LNCaP clone FGC (cell line): ENCODE data around the gene APELA.
"Not testable (repeated sequence)": the region's sequence is repeated elsewhere in the genome, so short reads cannot be mapped to it uniquely, and the experiment has no call there.

Source experiments
- DNase-seq: peaks from one replicate; pipeline ENCODE4 v3.0.0-alpha.2; 2011; ENCODE audit warnings: low read depth
- H3K4me3 ChIP-seq: 2 replicates; pipeline ENCODE4 v1.5.1; 2011; ENCODE audit warnings: mild to moderate bottlenecking, low read depth, low read length, control low read depth
- TF ChIP-seq, protein P1 (sequence below): IDR thresholded peaks from 2 replicates; pipeline ENCODE4 v1.5.1; 2012; ENCODE audit warnings: mild to moderate bottlenecking; ENCODE audit not compliant: control insufficient read depth, insufficient read depth; ENCODE audit errors: extremely low read depth

Gene APELA

DNA sequence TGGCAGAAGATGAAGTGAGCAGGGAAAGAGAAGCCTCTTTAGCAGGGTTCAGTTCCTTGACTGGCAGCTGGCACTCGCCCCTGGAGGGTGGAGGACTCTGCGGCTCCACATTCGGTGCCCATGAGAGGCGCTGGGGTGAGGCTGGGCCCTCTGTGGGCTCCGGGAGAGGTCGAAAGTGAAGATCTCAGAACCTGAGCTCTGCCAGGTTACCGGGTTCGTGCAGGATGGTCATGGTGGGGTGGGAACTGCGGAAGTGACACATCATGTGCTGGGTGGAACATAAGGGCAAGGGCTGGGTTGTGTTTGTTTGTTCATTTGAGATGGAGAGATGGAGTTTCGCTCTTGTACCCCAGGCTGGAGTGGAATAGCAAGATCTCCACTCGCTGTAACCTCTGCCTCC is 56.3 kb downstream of the APELA start:
- TF ChIP-seq, protein P1, sequence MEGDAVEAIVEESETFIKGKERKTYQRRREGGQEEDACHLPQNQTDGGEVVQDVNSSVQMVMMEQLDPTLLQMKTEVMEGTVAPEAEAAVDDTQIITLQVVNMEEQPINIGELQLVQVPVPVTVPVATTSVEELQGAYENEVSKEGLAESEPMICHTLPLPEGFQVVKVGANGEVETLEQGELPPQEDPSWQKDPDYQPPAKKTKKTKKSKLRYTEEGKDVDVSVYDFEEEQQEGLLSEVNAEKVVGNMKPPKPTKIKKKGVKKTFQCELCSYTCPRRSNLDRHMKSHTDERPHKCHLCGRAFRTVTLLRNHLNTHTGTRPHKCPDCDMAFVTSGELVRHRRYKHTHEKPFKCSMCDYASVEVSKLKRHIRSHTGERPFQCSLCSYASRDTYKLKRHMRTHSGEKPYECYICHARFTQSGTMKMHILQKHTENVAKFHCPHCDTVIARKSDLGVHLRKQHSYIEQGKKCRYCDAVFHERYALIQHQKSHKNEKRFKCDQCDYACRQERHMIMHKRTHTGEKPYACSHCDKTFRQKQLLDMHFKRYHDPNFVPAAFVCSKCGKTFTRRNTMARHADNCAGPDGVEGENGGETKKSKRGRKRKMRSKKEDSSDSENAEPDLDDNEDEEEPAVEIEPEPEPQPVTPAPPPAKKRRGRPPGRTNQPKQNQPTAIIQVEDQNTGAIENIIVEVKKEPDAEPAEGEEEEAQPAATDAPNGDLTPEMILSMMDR: no peak
- no peak for DNase-seq
- no peak overlapping the region for H3K4me3 ChIP-seq

DNA sequence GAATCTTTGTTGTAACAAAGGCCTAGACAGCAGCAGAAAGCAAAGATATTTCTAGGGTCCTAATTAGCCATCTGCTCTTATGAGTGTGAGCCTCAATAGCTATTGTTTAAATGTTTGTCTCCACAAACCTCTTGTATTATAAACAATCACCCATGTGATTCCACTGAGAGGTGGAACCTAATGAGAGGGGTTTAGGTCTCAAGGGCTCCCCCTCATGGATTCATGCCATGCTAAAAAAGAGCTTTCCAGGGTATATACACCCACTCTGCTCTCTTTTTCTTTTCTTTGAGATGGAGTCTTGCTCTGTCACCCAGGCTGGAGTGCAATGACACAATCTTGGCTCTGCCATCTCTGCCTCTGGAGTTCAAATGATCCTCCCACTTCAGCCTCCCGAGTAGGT is 58.4 kb downstream of the APELA start:
- DNase-seq: no peak
- H3K4me3 ChIP-seq: no peak overlapping the region
- TF ChIP-seq, protein P1: 0 out of 2 replicates have a peak, but pooled peaks have one; percentile 5

DNA sequence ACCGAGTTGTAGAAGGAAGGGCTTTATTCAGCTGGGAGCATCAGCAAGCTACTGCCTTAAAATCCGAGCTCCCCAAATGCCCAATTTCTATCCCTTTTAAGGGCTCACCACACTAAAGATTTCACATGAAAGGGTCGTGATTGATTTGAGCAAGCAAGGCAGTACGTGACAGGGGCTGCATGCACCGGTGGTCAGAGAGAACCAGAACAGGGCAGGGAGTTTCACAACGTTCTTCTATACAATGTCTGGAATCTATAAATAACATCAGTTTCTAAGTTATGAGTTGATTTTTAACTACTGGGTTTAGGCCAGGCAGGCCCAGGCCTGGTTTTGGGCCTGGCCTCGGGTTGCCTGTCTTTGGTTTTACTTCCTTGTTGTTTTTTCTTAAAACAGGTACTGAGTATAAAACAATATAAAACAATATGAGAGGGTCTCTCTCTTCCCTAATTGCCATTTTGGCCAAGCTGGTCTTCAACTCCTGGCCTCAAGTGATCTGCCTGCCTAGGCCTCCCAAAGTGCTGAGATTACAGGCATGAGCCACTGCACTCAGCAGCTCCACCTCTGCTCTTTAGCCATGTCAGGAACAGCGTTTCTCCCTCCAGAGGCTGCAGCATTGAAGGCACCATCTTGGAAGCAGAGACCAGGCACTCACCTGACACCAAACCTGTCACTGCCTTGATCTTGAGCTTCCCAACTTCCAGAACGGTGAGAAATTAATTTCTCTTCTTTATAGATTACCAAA is 59.1 kb downstream of the APELA start:
- not testable (repeated sequence) for H3K4me3 ChIP-seq, DNase-seq

DNA sequence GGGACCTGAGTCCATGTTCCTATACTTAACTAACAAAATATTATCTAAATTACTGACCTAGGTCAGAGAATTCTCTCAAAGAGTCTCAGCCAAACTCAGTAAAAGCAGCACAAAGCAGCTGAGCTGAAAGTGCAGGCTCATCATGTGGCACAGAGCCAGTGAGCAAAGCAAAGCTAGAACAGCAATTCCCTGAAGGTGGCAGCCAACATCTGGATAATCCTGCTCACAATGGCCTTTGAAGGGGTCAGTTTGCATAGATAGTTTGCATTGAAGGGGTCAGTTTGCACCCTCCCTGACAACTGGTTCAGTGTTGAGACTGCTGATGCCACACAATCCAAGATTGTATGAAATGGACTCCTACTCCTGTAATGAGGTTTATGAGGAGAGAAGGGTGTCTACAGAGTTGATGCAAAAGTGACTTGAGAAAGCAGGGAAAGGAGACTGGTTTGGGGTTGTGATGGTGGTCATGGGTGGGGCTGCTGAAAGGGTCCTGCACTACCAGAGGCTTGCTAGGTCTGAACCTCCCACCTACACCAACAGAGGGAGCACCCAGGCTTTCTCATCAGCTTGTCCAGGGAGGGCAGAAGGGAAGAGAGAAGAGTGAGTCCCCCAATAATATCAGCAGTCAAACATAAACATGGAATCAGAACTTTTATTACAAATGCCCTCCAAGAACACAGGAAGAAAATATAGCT is 60.7 kb downstream of the APELA start:
- DNase-seq: peak; percentile 35
- TF ChIP-seq, protein P1: peak; percentile 46; the same call in 1 of the 2 replicates
- H3K4me3 ChIP-seq: no peak overlapping the region

DNA sequence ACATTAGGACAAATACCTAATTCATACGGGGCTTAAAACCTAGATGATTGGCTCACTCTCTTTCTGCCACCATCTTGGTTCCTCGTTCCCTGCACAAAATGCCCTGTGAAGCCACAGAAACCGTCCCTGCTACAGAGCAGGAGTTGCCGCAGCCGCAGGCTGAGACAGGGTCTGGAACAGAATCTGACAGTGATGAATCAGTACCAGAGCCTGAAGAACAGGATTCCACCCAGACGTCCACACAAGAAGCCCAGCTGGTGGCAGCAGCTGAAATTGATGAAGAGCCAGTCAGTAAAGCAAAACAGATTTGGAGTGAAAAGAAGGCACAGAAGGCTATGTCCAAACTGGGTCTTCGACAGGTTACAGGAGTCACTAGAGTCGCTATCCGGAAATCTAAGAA is 66.2 kb downstream of the APELA start:
- TF ChIP-seq, protein P1: no peak

DNA sequence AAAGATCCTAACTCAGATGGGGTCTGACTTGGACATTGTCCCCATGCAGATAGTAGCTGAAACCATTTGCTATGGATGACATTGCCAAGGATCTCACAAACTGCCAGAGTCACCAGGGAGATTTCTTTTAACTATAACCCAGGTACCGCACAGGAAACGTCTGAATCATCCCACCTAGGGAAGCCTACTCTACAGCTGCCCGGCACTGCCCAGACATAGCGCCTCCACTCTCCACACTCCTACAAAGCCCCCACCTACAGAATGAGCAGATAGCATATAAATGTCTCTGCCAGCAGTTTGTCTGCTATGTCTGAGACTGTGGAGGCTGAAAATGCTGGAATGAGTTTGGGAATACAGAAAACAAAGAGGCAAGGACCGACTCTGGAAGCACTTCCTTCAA is 68.2 kb downstream of the APELA start:
- no peak for DNase-seq
- TF ChIP-seq, protein P1: no peak
- no peak overlapping the region for H3K4me3 ChIP-seq

More for the DNA sequence above, 66.2 kb downstream of the APELA start:
- no peak for DNase-seq
- H3K4me3 ChIP-seq: no peak overlapping the region

DNA sequence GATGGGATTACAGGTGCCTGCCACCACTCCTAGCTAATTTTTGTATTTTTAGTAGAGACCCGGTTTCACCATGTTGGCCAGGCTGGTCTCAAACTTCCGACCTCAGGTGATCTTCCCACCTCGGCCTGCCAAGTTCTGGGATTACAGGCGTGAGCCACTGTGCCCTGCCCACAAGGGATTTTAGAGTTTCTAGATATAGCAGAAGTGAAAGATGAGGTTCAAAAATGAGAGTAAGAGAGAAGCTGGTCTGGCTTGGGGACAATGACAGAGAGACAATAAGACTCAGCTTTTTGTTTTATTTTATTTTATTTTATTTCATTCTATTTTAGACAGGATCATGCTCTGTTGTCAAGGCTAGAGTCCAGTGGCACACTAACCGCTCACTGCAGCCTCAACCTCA is 69.8 kb downstream of the APELA start:
- TF ChIP-seq, protein P1: no peak
- no peak for DNase-seq
- no peak overlapping the region for H3K4me3 ChIP-seq
